Activated CD4-positive, alpha-beta T cell treated with anti-CD3 and anti-CD28 coated beads for 24 hours (primary cell): ENCODE data around the gene PLCH2.
"Not testable (repeated sequence)": the region's sequence is repeated elsewhere in the genome, so short reads cannot be mapped to it uniquely, and the experiment has no call there.

Experiments
- DNase-seq, 2 donors: peaks; one replicate each; pipeline ENCODE4 v3.0.0-alpha.2; 2020; ENCODE audit warnings: low read depth in 2 of 2

The PLCH2 gene

GRCh38 chr1:2544875-2545640, 69.0 kb downstream of the PLCH2 start:
- no peak for DNase-seq

- DNase-seq, result peak; percentile 69 to 73
These were observed 69.8 kb downstream of the PLCH2 start for GRCh38 chr1:2545754-2546514.

- peak in 1 of 2 donors; percentile 79 for DNase-seq
These were observed 70.6 kb downstream of the PLCH2 start for GRCh38 chr1:2546515-2547209.

- no peak for DNase-seq
These were observed 71.3 kb downstream of the PLCH2 start for GRCh38 chr1:2547210-2548067.

- peak; percentile 78 to 80 for DNase-seq
These were observed 72.0 kb downstream of the PLCH2 start for GRCh38 chr1:2548068-2548589.

GRCh38 chr1:2549367-2550029, 73.4 kb downstream of the PLCH2 start:
- not testable (repeated sequence) for DNase-seq

GRCh38 chr1:2550309-2550861, 74.3 kb downstream of the PLCH2 start:
- DNase-seq, result not testable (repeated sequence)

GRCh38 chr1:2551544-2551943, 75.5 kb downstream of the PLCH2 start:
- DNase-seq, result not testable (repeated sequence)

GRCh38 chr1:2552189-2552588, 76.1 kb downstream of the PLCH2 start:
- DNase-seq, result no peak

GRCh38 chr1:2553076-2553475, 77.0 kb downstream of the PLCH2 start:
- not testable (repeated sequence) for DNase-seq

GRCh38 chr1:2553871-2554620, 78.0 kb downstream of the PLCH2 start:
- DNase-seq, result no peak

- DNase-seq, result no peak
These were observed 78.7 kb downstream of the PLCH2 start for GRCh38 chr1:2554621-2555387.
